ENCODE data around the gene LCP1. TPM values are rescaled to one million over a fixed set of nuclear protein-coding genes. Genes with fewer than 3 reads are reported as not detected.

The LCP1 gene
- total RNA-seq, 2 experiments from 2014 or later: 1,012 to 1,022 TPM

DNA sequence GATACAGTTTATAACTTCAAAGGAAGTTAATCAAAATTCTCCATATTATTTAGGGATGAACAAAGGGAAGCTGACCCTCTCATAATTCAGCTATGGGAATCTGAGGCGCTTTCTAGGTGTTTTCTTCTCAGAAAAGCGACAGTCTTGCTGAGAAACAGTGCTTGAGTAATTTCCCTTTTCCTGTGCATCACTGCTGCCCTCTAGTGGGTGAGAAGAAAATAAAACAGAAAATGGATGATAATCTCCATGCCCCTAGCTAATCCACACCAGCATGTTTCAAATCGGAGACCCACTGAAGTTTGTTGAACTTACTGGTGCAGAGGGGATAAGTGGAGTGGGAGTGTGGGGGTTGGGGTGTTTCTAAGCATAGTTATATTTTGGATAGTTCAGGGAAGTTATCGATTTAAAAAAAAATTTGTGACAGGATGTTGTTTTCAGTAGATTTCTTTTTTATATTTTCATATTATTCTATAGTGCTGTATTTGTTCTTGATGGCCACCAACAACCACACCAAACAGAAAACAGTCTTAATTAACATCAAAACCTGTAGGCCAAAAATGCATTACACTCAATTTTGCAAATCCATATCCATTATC, 21.4 kb downstream of the LCP1 start:
- CTCF ChIA-PET: interaction anchor here (0.8 to 6.2 kb wide), 20 partner anchors 9 to 194 kb away, joined by 3 to 164 read pairs (median 8); partner anchors contain the start of gene LCP1
- Mint-ChIP-seq H3K9me3 (no peaks in the 10 kb centered on the region), H3K36me3 (peaks cover 61% of the 10 kb centered on the region), H3K4me1 (ENCODE audit: low read depth) (peaks cover 60% of the 10 kb centered on the region), H3K27me3 (no peaks in the 10 kb centered on the region), H3K4me3 (peak overlapping the region; percentile 53), H3K27ac (peak overlapping the region; percentile 79)
- POLR2A ChIA-PET: interaction anchor here (0.9 to 3.3 kb wide), 7 partner anchors 8 to 23 kb away, joined by 3 to 30 read pairs (median 6); partner anchors contain the start of gene LCP1
- no peak for DNase-seq
- intact Hi-C loops (cut with micrococcal nuclease): loop anchor here (1.0 to 2.0 kb wide), 5 partner anchors 8 to 129 kb away; partner anchors contain the start of genes LCP1, LRRC63 and ZC3H13

- Mint-ChIP-seq H3K27ac (peak overlapping the region; percentile 79), H3K27me3 (no peaks in the 10 kb centered on the region), H3K4me1 (ENCODE audit: low read depth) (peaks cover 57% of the 10 kb centered on the region), H3K9me3 (no peaks in the 10 kb centered on the region), H3K4me3 (peak overlapping the region; percentile 26), H3K36me3 (peaks cover 65% of the 10 kb centered on the region)
- no peak for DNase-seq
- ChIA-PET CTCF (interaction anchor here (0.8 to 6.2 kb wide), 20 partner anchors 9 to 195 kb away, joined by 3 to 164 read pairs (median 8); partner anchors contain the start of gene LCP1), POLR2A (interaction anchor here (0.9 to 3.3 kb wide), 8 partner anchors 9 to 23 kb away, joined by 3 to 30 read pairs (median 7); partner anchors contain the start of gene LCP1)
- intact Hi-C loops (cut with micrococcal nuclease): loop anchor here (1.0 to 2.0 kb wide), 5 partner anchors 8 to 129 kb away; partner anchors contain the start of genes LCP1, LRRC63 and ZC3H13
Observed at GRCh38 chr13:46160065-46160464, 21.9 kb downstream of the LCP1 start.

DNA sequence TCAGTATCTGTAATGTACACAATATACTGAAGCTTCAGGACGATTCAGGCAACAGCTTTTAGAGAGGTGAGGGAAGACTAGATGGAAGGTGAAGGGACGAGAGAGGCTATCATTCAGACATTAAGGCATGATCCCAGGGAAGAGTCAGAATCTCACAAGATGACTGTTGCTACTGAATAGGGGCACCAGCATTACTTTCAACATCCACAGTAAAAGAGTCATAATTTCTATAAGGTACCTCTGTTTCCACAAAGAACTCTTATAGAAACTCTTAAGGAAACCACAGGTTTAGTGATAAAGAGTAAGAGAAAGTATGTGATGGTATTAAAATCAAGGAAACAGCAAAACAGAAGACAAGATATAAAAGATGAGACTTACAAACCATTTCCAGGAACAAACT, 23.0 kb downstream of the LCP1 start:
- CTCF ChIA-PET: interaction anchor here (0.9 to 6.2 kb wide), 9 partner anchors 10 to 162 kb away, joined by 3 to 164 read pairs (median 20); partner anchors contain the start of gene LCP1
- Mint-ChIP-seq H3K27me3 (no peaks in the 10 kb centered on the region), H3K9me3 (no peaks in the 10 kb centered on the region), H3K27ac (peak overlapping the region; percentile 79), H3K4me1 (ENCODE audit: low read depth) (peaks cover 53% of the 10 kb centered on the region), H3K36me3 (peaks cover 68% of the 10 kb centered on the region), H3K4me3 (peak overlapping the region; percentile 4)
- intact Hi-C loops (cut with micrococcal nuclease): no loop called here
- no peak for DNase-seq
- POLR2A ChIA-PET: interaction anchor here (0.8 to 3.3 kb wide), 6 partner anchors 9 to 21 kb away, joined by 3 to 30 read pairs (median 7); no protein-coding TSS in a partner anchor

DNA sequence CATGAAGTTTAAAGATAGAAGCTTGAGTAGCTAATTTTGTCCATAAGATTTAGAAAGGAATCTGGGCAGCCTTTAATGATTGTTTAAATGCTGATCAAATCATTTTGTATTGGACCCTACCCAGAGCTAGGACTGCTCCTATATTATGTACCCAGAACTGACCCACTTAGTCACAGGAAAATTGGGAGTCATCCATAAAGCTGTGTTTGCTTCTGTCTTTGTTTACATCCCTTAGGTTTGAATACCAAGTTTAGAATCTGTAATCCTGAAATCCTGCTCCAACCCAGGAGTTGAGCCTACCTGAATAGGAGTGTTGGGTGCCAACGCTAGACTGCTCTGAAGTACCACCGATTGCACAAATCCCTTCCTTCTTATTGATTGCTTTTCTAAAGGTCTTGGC, 23.8 kb downstream of the LCP1 start:
- peaks cover 55% of the 10 kb centered on the region for H3K4me1 Mint-ChIP-seq (ENCODE audit: low read depth)
- H3K36me3 Mint-ChIP-seq: peaks cover 72% of the 10 kb centered on the region
- ChIA-PET POLR2A (interaction anchor here (0.8 to 3.3 kb wide), 3 partner anchors 9 to 14 kb away, joined by 5 to 30 read pairs (median 8); no protein-coding TSS in a partner anchor), CTCF (interaction anchor here (1.8 to 6.2 kb wide), 3 partner anchors 9 to 24 kb away, joined by 9 to 164 read pairs (median 27); partner anchors contain the start of gene LCP1)
- intact Hi-C loops (cut with micrococcal nuclease): no loop called here
- no peak for DNase-seq
- no peak overlapping the region for H3K4me3 Mint-ChIP-seq
- H3K27me3 Mint-ChIP-seq: no peaks in the 10 kb centered on the region
- no peak overlapping the region for H3K27ac Mint-ChIP-seq
- H3K9me3 Mint-ChIP-seq: no peaks in the 10 kb centered on the region

DNA sequence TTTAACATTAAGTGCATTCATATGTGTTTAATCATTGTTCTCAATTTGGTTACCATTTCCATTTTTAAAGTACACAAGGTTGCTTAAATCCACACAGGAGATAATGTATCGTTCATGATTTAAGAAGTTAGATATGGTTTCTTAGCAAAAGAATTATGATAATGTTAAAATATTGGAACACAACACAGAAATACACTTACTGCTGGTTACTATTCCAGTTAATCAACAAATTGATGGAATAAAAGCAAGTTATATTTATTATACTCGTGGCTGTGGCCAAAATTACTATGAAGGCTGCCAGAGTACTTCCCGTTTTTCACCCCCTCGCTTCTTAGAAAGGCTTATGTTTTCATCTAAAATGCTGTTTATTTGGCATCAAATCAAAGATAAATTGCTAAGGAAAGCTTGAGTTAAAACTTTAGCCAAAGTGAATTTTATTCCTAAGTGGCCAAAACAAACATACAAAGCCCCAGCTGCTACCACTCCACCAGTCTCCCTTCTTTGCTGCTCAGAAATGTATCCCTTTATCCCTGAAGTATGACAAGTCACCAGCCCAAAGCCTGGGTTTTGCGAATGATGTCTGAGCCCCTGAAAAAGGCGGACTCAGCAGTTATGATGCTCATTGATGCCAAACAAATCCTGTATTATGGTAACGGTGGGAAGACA, 27.7 kb downstream of the LCP1 start:
- no peak for DNase-seq
- peaks cover 85% of the 10 kb centered on the region for H3K36me3 Mint-ChIP-seq
- ChIA-PET CTCF (interaction anchor here (1.2 kb wide), 1 partner anchor 135 kb away, joined by 3 read pairs; no protein-coding TSS in a partner anchor), POLR2A (no interaction called here)
- H3K27ac Mint-ChIP-seq: peak overlapping the region; percentile 57
- no peaks in the 10 kb centered on the region for H3K9me3 Mint-ChIP-seq
- H3K4me3 Mint-ChIP-seq: no peak overlapping the region
- intact Hi-C loops (cut with micrococcal nuclease): no loop called here
- H3K27me3 Mint-ChIP-seq: no peaks in the 10 kb centered on the region
- H3K4me1 Mint-ChIP-seq (ENCODE audit: low read depth): peaks cover 57% of the 10 kb centered on the region

GRCh38 chr13:46152627-46153328, 29.2 kb downstream of the LCP1 start:
- Mint-ChIP-seq H3K4me1 (ENCODE audit: low read depth) (peaks cover 52% of the 10 kb centered on the region), H3K4me3 (no peak overlapping the region), H3K27me3 (no peaks in the 10 kb centered on the region), H3K27ac (peak overlapping the region; percentile 74), H3K9me3 (no peaks in the 10 kb centered on the region), H3K36me3 (peaks cover 81% of the 10 kb centered on the region)
- no peak for DNase-seq
- intact Hi-C loops (cut with micrococcal nuclease): no loop called here
- CTCF ChIA-PET: interaction anchor here (1.5 to 2.8 kb wide), 2 partner anchors 8 to 14 kb away, joined by 3 to 17 read pairs; no protein-coding TSS in a partner anchor
- POLR2A ChIA-PET: no interaction called here

DNA sequence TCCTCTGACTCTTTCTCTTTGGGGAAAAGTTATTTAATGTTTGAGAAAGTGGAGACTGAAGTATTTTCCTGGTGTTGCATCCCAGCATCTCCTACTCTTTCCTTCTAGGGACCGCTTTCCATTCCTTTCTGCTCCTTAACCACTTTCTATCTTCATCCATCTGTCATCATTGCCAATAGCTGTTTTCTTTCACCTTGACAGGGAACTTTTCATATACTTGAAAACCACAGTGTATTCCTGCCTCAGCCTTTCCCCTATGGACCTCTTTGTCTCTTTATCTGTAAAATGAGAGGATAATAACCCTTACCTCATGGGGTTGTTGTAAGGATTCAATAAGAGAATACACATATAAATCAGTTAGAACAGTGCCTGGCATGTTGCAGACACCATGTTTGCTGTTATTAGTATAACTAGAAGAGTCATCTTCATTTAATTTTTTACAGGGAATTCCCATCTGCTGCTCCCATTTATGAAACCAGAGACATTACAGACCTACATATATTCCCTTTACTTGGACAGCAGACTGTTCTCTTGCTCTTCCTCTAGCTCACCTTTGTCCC, 31.8 kb downstream of the LCP1 start:
- Mint-ChIP-seq H3K36me3 (peaks cover 84% of the 10 kb centered on the region), H3K4me1 (ENCODE audit: low read depth) (peaks cover 54% of the 10 kb centered on the region), H3K27ac (peak overlapping the region; percentile 88), H3K4me3 (no peak overlapping the region), H3K9me3 (no peaks in the 10 kb centered on the region), H3K27me3 (no peaks in the 10 kb centered on the region)
- DNase-seq: no peak
- POLR2A ChIA-PET: interaction anchor here (0.8 to 1.6 kb wide), 6 partner anchors 10 to 36 kb away, joined by 3 to 6 read pairs (median 4); no protein-coding TSS in a partner anchor
- intact Hi-C loops (cut with micrococcal nuclease): no loop called here
- CTCF ChIA-PET: interaction anchor here (0.9 to 2.8 kb wide), 6 partner anchors 8 to 171 kb away, joined by 3 to 17 read pairs (median 6); no protein-coding TSS in a partner anchor

GRCh38 chr13:46149272-46150133, 32.5 kb downstream of the LCP1 start:
- CTCF ChIA-PET: interaction anchor here (0.6 to 2.2 kb wide), 7 partner anchors 9 to 172 kb away, joined by 3 to 23 read pairs (median 3); partner anchors contain the start of gene LCP1
- H3K9me3 Mint-ChIP-seq: no peaks in the 10 kb centered on the region
- DNase-seq: peak; percentile 69
- intact Hi-C loops (cut with micrococcal nuclease): no loop called here
- H3K27me3 Mint-ChIP-seq: no peaks in the 10 kb centered on the region
- POLR2A ChIA-PET: interaction anchor here (0.8 to 1.6 kb wide), 6 partner anchors 10 to 36 kb away, joined by 3 to 8 read pairs (median 4); no protein-coding TSS in a partner anchor
- peaks cover 53% of the 10 kb centered on the region for H3K4me1 Mint-ChIP-seq (ENCODE audit: low read depth)
- H3K4me3 Mint-ChIP-seq: no peak overlapping the region
- H3K27ac Mint-ChIP-seq: peak overlapping the region; percentile 88
- H3K36me3 Mint-ChIP-seq: peaks cover 84% of the 10 kb centered on the region

DNA sequence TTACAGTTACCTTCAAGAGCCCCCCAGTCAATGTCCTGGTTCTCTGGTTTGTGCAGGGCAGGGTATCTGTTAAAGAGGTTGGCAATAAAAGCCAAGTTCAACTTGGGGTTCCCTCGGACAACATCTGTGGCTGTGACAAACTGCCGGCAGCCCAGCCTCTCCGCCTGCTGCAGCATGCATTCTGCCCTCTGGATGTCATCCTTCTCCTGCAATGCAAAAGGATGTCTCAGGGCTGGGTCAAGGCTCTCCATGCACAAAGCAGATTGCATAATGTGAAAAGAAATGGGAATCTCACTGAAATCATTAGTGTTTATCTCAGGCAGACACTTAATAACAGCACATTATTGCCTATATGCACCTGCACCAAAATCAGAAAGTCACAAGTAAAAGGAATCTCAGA, 35.1 kb downstream of the LCP1 start:
- Mint-ChIP-seq H3K4me3 (no peak overlapping the region), H3K27me3 (no peaks in the 10 kb centered on the region), H3K27ac (no peak overlapping the region), H3K9me3 (no peaks in the 10 kb centered on the region), H3K4me1 (ENCODE audit: low read depth) (peaks cover 40% of the 10 kb centered on the region), H3K36me3 (peaks cover 77% of the 10 kb centered on the region)
- ChIA-PET CTCF (no interaction called here), POLR2A (no interaction called here)
- no peak for DNase-seq
- intact Hi-C loops (cut with micrococcal nuclease): no loop called here

DNA sequence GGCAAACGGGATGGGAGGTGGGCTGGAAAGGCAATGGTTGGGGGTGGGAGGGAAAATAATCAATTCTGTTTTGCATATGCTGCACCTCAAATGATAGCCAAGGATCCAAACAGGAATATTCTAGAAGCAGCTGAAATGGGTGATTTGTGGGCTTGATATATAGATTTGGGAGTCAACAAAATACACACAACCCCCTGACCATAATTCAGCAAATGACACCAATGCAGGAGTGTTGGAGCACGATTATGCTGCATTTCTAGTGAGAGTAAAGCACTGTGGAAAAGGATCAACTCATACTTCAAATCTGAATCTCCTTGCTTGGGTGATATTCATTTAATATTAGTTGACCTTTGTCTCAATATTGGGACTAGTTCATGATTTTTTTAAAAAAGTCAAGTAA, 36.0 kb downstream of the LCP1 start:
- H3K4me3 Mint-ChIP-seq: no peak overlapping the region
- intact Hi-C loops (cut with micrococcal nuclease): no loop called here
- no peaks in the 10 kb centered on the region for H3K9me3 Mint-ChIP-seq
- H3K27ac Mint-ChIP-seq: no peak overlapping the region
- no peak for DNase-seq
- H3K36me3 Mint-ChIP-seq: peaks cover 77% of the 10 kb centered on the region
- ChIA-PET CTCF (interaction anchor here (1.5 to 1.8 kb wide), 2 partner anchors 14 to 176 kb away, joined by 4 to 11 read pairs; no protein-coding TSS in a partner anchor), POLR2A (no interaction called here)
- H3K4me1 Mint-ChIP-seq (ENCODE audit: low read depth): peaks cover 39% of the 10 kb centered on the region
- H3K27me3 Mint-ChIP-seq: no peaks in the 10 kb centered on the region
